A673 (cell line): ENCODE measurements around the gene REG4. TPM values are rescaled to one million over a fixed set of nuclear protein-coding genes. Genes with fewer than 3 reads are reported as not detected.

Source experiments
- BruUV-seq: library from RNA; stranded (reverse); fragments of 400-500 nt; replicated peaks from 2 replicates; lab custom pipeline; 2021; lab: Mats Ljungman, UMichigan
- CTCF ChIA-PET: fragments of 300-600 bp; sonication (Branson Sonifier 250); formaldehyde crosslinking; loops from one replicate; lab custom pipeline; 2022; ENCODE audit warnings: antibody characterized with exemption; lab: Charles Lee
- POLR2A ChIA-PET: fragments of 300-600 bp; sonication (Branson Sonifier 250); formaldehyde crosslinking; loops from one replicate; lab custom pipeline; 2022; ENCODE audit warnings: antibody characterized with exemption; ENCODE audit not compliant: low non-redundant PET; lab: Charles Lee
- DNase-seq: peaks from one replicate; pipeline ENCODE4 v3.0.0-alpha.2; 2015; ENCODE audit warnings: low spot score
- H3K27ac ChIP-seq: fragments of 200-600 bp; sonication (generic); 2 replicates; pipeline ENCODE4 v1.5.1; 2016; ENCODE audit warnings: mixed run types, low read depth, mild to moderate bottlenecking, mixed read lengths, antibody characterized with exemption, low read length; ENCODE audit not compliant: poor library complexity, severe bottlenecking
- H3K27me3 ChIP-seq: fragments of 200-600 bp; sonication (generic); replicated peaks from 2 replicates; pipeline ENCODE4 v1.6.1; 2017; ENCODE audit warnings: mixed run types, low read depth, mild to moderate bottlenecking, mixed read lengths, antibody characterized with exemption, low read length; ENCODE audit not compliant: insufficient read depth, poor library complexity
- H3K36me3 ChIP-seq: fragments of 200-600 bp; sonication (generic); 2 replicates; pipeline ENCODE4 v1.6.1; 2016; ENCODE audit warnings: mixed run types, mild to moderate bottlenecking, mixed read lengths, antibody characterized with exemption, low read length; ENCODE audit not compliant: insufficient read depth, poor library complexity, severe bottlenecking
- H3K4me1 ChIP-seq: fragments of 200-600 bp; sonication (generic); 2 replicates; pipeline ENCODE4 v1.6.1; 2017; ENCODE audit warnings: mixed run types, mild to moderate bottlenecking, mixed read lengths, antibody characterized with exemption, low read length; ENCODE audit not compliant: insufficient read depth, poor library complexity, severe bottlenecking
- H3K4me3 ChIP-seq: fragments of 200-600 bp; sonication (generic); 2 replicates; pipeline ENCODE4 v1.5.1; 2016; ENCODE audit warnings: low read depth, mixed run types, mild to moderate bottlenecking, mixed read lengths, low read length; ENCODE audit not compliant: poor library complexity, severe bottlenecking
- H3K9me3 ChIP-seq: fragments of 200-600 bp; sonication (generic); 2 replicates; pipeline ENCODE4 v1.6.1; 2016; ENCODE audit warnings: mixed run types, low read depth, mild to moderate bottlenecking, mixed read lengths, antibody characterized with exemption, low read length; ENCODE audit not compliant: poor library complexity, severe bottlenecking
- CTCF ChIP-seq: fragments of 300-800, 200-600 bp; sonication (generic); conservative IDR thresholded peaks from 2 replicates; pipeline ENCODE4 v1.5.1; 2017; ENCODE audit warnings: low read depth, mild to moderate bottlenecking, antibody characterized with exemption, low read length, moderate library complexity, mixed read lengths
- EZH2 ChIP-seq: fragments of 200-600 bp; sonication (generic); IDR thresholded peaks from 2 replicates; pipeline ENCODE4 v1.6.1; 2017; ENCODE audit warnings: borderline replicate concordance, low read depth, mild to moderate bottlenecking, mixed read lengths, antibody characterized with exemption, low read length; ENCODE audit not compliant: poor library complexity, severe bottlenecking
- intact Hi-C: fragments of 100-400 bp; cut with micrococcal nuclease; formaldehyde crosslinking; loops from one replicate; pipeline ENCODE4 v1.10.0; 2022; ENCODE audit not compliant: unreplicated experiment
- total RNA-seq: library from RNA; stranded (reverse); gene quantifications from 2 replicates; pipeline ENCODE4 v1.2.3, GENCODE V29; 2021

Gene REG4
- total RNA-seq, 1 experiment from 2014 or later = not detected

GRCh38 chr1:119805247-119805646 is 6.0 kb downstream of the REG4 start:
- intact Hi-C loops = loop anchor here (5.0 kb wide), 1 partner anchor 63 kb away; no protein-coding TSS in a partner anchor
- Histone ChIP-seq H3K27me3 (no peaks in the 10 kb centered on the region), H3K27ac (no peak overlapping the region), H3K4me1 (no peaks in the 10 kb centered on the region), H3K36me3 (no peaks in the 10 kb centered on the region), H3K9me3 (no peaks in the 10 kb centered on the region), H3K4me3 (no peak overlapping the region)
- ChIA-PET POLR2A (no interaction called here), CTCF (no interaction called here)
- DNase-seq = no peak
- TF ChIP-seq CTCF (no peak), EZH2 (no peak)
- no TSS peak for BruUV-seq

GRCh38 chr1:119799599-119800177 is 11.6 kb downstream of the REG4 start:
- ChIA-PET POLR2A (no interaction called here), CTCF (no interaction called here)
- H3K27ac ChIP-seq = no peak overlapping the region
- no TSS peak for BruUV-seq
- no peaks in the 10 kb centered on the region for H3K9me3 ChIP-seq
- H3K27me3 ChIP-seq = no peaks in the 10 kb centered on the region
- DNase-seq = no peak
- H3K4me1 ChIP-seq = no peaks in the 10 kb centered on the region
- intact Hi-C loops = no loop called here
- H3K4me3 ChIP-seq = no peak overlapping the region
- H3K36me3 ChIP-seq = no peaks in the 10 kb centered on the region
- TF ChIP-seq CTCF (no peak), EZH2 (no peak)

GRCh38 chr1:119799003-119799402 is 12.3 kb downstream of the REG4 start:
- no peak for DNase-seq
- BruUV-seq = no TSS peak
- intact Hi-C loops = no loop called here
- TF ChIP-seq EZH2 = no peak
- no peak for TF ChIP-seq CTCF
- no peaks in the 10 kb centered on the region for H3K9me3 ChIP-seq
- CTCF ChIA-PET = no interaction called here
- H3K36me3 ChIP-seq = no peaks in the 10 kb centered on the region
- POLR2A ChIA-PET = no interaction called here
- H3K4me1 ChIP-seq = no peaks in the 10 kb centered on the region
- no peak overlapping the region for H3K4me3 ChIP-seq
- H3K27ac ChIP-seq = no peak overlapping the region
- no peaks in the 10 kb centered on the region for H3K27me3 ChIP-seq
